OCI-LY3 (cell line): ENCODE measurements around the gene AACS.

ENCODE experiments used
- H2AFZ ChIP-seq: fragments of 200-600, 300-600 bp; shearing (Covaris generic); 2 replicates; pipeline ENCODE4 v1.6.0; 2014; ENCODE audit warnings: antibody characterized with exemption, low read depth, low read length
- H3K27ac ChIP-seq: fragments of 200-600, 300-600 bp; sonication (generic); 2 replicates; pipeline ENCODE4 v1.5.1; 2014; ENCODE audit warnings: mild to moderate bottlenecking, low read length, moderate library complexity, mixed read lengths
- H3K27me3 ChIP-seq: fragments of 200-600, 300-600 bp; sonication (generic); 2 replicates; pipeline ENCODE4 v1.6.1; 2014; ENCODE audit warnings: low read depth, low read length, mixed read lengths
- H3K36me3 ChIP-seq: fragments of 200-600, 300-600 bp; sonication (generic); replicated peaks from 2 replicates; pipeline ENCODE3; 2014; ENCODE audit warnings: low read depth, low read length, mixed read lengths
- H3K4me1 ChIP-seq: fragments of 300-600, 200-600 bp; sonication (generic); 2 replicates; pipeline ENCODE4 v1.6.1; 2014; ENCODE audit warnings: low read length, mixed read lengths
- H3K4me2 ChIP-seq: fragments of 200-600, 300-600 bp; sonication (generic); 2 replicates; pipeline ENCODE4 v1.6.1; 2014; ENCODE audit warnings: low read length, mixed read lengths
- H3K4me3 ChIP-seq: fragments of 300-600, 200-600 bp; sonication (generic); 2 replicates; pipeline ENCODE4 v1.5.1; 2014; ENCODE audit warnings: antibody characterized with exemption, mild to moderate bottlenecking, low read length, moderate library complexity
- H3K79me2 ChIP-seq: fragments of 300-600, 200-600 bp; shearing (Covaris generic); 2 replicates; pipeline ENCODE4 v1.6.1; 2014; ENCODE audit warnings: mild to moderate bottlenecking, low read length, mixed read lengths
- H3K9ac ChIP-seq: fragments of 300-600, 200-600 bp; shearing (Covaris generic); 2 replicates; pipeline ENCODE4 v1.6.0; 2014; ENCODE audit warnings: mild to moderate bottlenecking, low read length, moderate library complexity
- H3K9me3 ChIP-seq: fragments of 200-600, 300-600 bp; shearing (Covaris generic); 2 replicates; pipeline ENCODE4 v1.6.1; 2014; ENCODE audit warnings: low read length, mixed read lengths; ENCODE audit not compliant: insufficient read depth
- H4K20me1 ChIP-seq: fragments of 200-600, 300-600 bp; sonication (generic); 2 replicates; pipeline ENCODE4 v1.6.1; 2016; ENCODE audit warnings: low read length, mixed read lengths; ENCODE audit not compliant: insufficient read depth
- EZH2phosphoT487 ChIP-seq: fragments of 200-600 bp; shearing (Covaris generic); IDR thresholded peaks from 2 replicates; pipeline ENCODE4 v1.6.1; 2018; ENCODE audit warnings: antibody characterized with exemption, mixed run types, low read depth
- TF ChIP-seq, protein P1 (sequence below): fragments of 200-600, 300-600 bp; sonication (generic); IDR thresholded peaks from 2 replicates; pipeline ENCODE4 v1.5.1; 2014; ENCODE audit warnings: antibody characterized with exemption, low read length, low read depth

The AACS gene

DNA sequence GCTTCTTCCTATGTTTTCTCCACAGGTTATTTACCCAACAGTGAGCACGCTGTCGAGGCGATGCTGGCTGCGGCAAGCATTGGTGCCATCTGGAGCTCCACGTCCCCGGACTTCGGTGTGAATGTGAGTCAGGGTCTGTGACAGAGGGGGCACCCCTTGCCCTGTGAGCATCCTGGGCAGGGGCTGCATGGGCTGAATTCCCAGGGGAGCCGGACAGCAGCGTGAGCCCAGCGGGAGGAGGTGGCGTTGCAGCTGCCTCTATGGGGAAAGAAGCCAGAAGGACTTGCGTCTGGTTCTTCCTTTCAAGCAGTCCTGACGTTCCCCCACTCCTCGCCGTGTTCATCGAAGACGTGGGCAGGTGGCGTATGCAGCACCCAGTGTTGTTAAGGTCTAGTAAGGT, 26.2 kb downstream of the AACS start:
- Histone ChIP-seq H2AFZ (no peak overlapping the region), H3K4me3 (no peak overlapping the region), H3K9ac (no peak overlapping the region), H3K27ac (no peak overlapping the region), H3K27me3 (no peaks in the 10 kb centered on the region), H3K4me2 (no peak overlapping the region), H3K36me3 (peaks cover 11% of the 10 kb centered on the region), H3K4me1 (no peaks in the 10 kb centered on the region), H4K20me1 (no peaks in the 10 kb centered on the region; the same call in 1 of the 2 replicates), H3K9me3 (no peaks in the 10 kb centered on the region), H3K79me2 (no peaks in the 10 kb centered on the region)
- TF ChIP-seq EZH2phosphoT487: no peak
- TF ChIP-seq, protein P1, sequence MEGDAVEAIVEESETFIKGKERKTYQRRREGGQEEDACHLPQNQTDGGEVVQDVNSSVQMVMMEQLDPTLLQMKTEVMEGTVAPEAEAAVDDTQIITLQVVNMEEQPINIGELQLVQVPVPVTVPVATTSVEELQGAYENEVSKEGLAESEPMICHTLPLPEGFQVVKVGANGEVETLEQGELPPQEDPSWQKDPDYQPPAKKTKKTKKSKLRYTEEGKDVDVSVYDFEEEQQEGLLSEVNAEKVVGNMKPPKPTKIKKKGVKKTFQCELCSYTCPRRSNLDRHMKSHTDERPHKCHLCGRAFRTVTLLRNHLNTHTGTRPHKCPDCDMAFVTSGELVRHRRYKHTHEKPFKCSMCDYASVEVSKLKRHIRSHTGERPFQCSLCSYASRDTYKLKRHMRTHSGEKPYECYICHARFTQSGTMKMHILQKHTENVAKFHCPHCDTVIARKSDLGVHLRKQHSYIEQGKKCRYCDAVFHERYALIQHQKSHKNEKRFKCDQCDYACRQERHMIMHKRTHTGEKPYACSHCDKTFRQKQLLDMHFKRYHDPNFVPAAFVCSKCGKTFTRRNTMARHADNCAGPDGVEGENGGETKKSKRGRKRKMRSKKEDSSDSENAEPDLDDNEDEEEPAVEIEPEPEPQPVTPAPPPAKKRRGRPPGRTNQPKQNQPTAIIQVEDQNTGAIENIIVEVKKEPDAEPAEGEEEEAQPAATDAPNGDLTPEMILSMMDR: no peak

DNA sequence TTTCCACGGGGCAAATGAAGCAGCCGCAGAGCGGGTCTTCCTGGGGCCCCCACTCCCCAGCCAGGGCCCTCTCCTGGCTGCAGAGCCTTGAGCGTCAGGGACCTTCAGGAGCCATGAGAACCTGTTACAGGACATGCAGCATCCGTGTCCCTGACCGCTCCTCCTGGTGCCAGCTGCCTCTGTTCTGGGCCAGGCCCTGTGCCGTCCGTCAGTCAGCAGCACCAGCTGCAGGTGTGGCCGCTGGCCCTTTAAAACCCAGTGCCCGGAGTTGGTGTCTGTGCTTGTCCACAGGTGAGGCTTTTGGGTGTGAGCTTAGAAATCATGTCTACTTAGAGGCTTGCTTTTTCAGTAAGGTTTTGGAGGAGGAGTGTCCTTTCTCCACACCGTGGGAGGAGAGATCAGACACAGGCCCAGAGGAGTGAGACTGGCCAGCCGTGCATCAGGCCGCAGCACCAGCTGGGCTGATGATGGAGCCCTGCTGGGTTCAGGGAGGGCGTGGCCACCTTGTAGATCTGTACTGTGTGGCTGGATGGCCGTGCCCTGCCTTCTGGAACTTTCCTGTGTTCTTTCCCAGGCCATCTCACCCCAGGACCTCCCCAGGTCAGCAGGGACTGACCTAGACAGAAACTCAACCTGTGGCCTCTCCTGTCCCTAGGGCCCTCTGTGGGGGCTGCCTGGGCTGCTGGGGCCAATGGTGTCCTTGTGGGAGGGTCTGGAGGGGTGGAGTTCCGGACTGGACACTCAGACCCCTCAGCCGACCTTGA, 27.1 kb downstream of the AACS start:
- no peak overlapping the region for H3K9ac ChIP-seq
- no peaks in the 10 kb centered on the region; the same call in 1 of the 2 replicates for H4K20me1 ChIP-seq
- no peaks in the 10 kb centered on the region for H3K4me1 ChIP-seq
- no peak overlapping the region for H3K4me2 ChIP-seq
- H3K36me3 ChIP-seq: peaks cover 11% of the 10 kb centered on the region
- H2AFZ ChIP-seq: no peak overlapping the region
- H3K27me3 ChIP-seq: no peaks in the 10 kb centered on the region
- H3K79me2 ChIP-seq: no peaks in the 10 kb centered on the region
- TF ChIP-seq, protein P1: no peak
- TF ChIP-seq EZH2phosphoT487: no peak
- H3K9me3 ChIP-seq: no peaks in the 10 kb centered on the region
- H3K27ac ChIP-seq: no peak overlapping the region
- H3K4me3 ChIP-seq: no peak overlapping the region

DNA sequence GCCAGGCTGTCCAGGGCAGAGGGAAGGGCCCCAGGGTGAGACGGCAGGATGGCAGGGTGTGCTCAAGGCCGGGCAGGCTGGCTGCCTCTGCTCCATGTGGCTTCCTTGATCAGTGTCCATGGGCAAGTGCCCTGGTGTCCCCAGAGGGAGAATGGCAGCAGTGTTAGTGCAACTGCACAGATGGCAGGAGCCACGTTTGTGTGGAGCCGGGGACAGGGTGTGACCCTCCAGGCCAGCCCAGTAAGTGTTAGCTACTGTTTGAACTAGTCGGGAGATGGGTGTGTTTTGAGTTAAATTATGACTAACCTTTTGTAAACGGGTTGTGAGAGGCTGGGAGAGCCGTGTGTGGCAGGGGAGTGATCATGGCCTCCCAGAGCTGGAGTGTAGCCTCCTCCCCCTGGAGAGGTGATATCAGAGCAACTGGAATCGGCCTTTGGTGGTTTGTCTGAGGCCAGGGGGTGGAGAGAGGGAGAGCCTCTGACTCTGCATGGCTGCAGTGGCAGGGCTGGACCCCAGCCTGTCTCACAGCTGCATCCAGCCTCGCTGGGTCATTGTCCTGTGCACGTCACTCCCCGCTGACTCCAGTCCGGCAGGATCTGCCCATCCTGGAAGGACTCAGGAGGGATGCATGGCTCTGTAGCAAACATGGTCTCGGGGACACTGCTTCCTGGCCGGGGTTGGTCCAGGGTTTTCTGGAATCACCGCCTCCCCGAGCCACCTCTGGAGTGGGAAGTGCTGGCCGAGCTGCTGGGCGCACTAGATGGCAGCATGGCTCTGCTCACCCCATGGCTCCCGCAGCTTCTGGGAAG, 27.8 kb downstream of the AACS start:
- no peak overlapping the region for H3K4me3 ChIP-seq
- no peak overlapping the region for H3K27ac ChIP-seq
- peaks cover 8% of the 10 kb centered on the region for H3K36me3 ChIP-seq
- H3K9me3 ChIP-seq: no peaks in the 10 kb centered on the region
- H3K27me3 ChIP-seq: no peaks in the 10 kb centered on the region
- no peak for TF ChIP-seq EZH2phosphoT487
- TF ChIP-seq, protein P1: no peak
- H3K79me2 ChIP-seq: no peaks in the 10 kb centered on the region
- H4K20me1 ChIP-seq: no peaks in the 10 kb centered on the region; the same call in 1 of the 2 replicates
- no peaks in the 10 kb centered on the region for H3K4me1 ChIP-seq
- H3K9ac ChIP-seq: no peak overlapping the region
- H2AFZ ChIP-seq: no peak overlapping the region
- H3K4me2 ChIP-seq: no peak overlapping the region

DNA sequence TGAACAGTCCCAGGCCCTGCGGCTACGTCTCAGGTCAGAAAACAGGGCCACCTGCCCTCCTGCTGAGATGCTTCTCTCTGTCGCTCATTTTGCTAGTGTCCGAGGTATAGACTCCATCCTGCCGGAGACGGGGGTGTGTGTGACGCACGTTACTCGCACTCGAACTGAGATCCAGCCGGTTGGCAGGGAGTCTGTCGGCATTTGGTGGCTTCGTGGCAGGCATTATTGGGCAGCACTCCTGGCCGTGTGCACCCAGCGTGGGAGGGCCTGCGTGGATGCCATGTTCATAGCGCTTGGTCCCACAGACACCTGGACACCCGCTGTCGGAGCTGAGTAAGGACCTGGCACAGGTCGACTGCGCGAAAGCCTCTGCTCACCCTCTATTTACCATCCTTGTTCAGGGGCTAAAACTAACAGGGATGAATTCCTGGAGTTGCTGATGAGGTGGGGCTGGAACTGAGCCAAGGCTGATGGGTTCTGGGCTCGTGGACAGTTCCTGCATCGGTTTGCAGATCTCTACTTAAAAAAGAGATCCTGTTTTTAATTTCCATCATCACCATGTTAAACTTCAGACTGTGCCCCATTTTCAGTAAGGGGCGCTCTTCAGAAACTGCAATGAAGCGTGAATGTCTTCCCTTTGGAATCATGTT, 28.6 kb downstream of the AACS start:
- Histone ChIP-seq H3K9me3 (no peaks in the 10 kb centered on the region), H3K4me2 (no peak overlapping the region), H3K27me3 (no peaks in the 10 kb centered on the region), H3K9ac (no peak overlapping the region), H3K79me2 (no peaks in the 10 kb centered on the region), H3K4me1 (no peaks in the 10 kb centered on the region), H3K27ac (no peak overlapping the region), H4K20me1 (no peaks in the 10 kb centered on the region; the same call in 1 of the 2 replicates), H2AFZ (no peak overlapping the region), H3K36me3 (peaks cover 8% of the 10 kb centered on the region), H3K4me3 (no peak overlapping the region)
- no peak for TF ChIP-seq EZH2phosphoT487
- TF ChIP-seq, protein P1: no peak
